Measurements from ENCODE around the gene WDR3.

- TF ChIP-seq CTCF (IDR thresholded peaks at IDR 0.05) (no peak), POLR2A (IDR thresholded peaks at IDR 0.05) (no peak)
Observed at GRCh38 chr1:117894078-117894477, 35.5 kb upstream of the WDR3 start.

Measured in breast epithelium (tissue), 3 donors.